AG08396 (cell line): ENCODE measurements around the gene GOLGA3.

Experiments
- DNase-seq: peaks from one replicate; pipeline ENCODE4 v3.0.0; 2012; ENCODE audit warnings: low spot score, mixed read lengths

The GOLGA3 gene

DNA sequence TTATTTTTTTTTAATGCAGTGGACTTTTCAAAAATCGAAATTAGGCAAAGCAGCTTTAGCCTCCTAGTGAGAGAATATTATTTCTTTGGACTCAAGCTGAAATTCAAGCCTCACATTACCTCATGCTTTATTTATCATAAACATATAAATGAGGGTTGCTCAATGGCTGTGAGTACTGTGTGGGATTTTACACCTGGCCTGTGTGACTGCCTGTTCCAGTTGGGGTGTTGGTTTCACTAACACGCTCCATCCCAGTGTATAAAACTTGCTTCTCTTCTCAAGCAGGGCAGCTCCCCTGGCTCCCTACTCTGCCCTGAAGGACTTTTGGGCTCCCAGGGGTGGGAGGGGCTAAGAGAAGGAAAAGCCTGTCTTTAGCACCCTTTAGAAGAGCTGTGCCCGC lies 82.1 kb downstream of the GOLGA3 start:
- no peak for DNase-seq

DNA sequence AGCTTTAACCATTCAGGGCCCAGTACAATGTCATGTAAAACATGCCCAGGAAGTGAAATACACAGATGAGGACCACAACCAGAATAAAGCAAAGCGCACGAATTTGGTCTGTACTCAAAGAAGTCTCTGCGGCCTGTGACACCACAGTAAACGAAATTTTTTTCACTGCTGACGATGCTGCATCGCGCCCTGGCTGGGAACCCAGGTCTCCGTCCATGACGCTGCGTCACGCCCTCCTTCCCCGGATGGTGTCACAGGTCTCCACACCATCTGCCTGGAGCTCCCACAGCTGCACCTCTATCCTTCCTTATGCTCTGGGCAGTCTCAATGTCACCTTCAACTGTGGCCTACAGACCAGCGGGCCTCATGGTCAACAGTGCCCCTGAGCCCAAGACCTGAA lies 84.8 kb downstream of the GOLGA3 start:
- DNase-seq = no peak

DNA sequence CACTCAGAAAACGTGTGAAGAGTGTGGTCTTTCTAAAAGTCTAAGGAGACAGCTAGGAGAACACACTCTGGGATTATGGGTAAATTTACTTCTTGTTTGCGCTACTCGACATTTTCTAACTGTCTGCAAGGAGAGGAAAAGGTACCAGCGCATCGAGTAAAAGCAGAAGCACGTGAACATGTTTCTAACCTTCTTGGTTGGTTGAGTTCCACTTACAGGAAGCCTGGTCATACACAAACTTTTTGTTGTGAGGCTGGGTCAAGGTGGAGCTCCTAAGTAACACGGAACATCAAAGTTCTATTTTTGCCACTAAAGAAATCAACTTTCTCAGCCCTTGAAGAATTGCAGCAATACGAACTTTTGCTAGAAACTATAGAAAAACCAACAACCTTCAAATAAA lies 87.0 kb downstream of the GOLGA3 start:
- DNase-seq = no peak

DNA sequence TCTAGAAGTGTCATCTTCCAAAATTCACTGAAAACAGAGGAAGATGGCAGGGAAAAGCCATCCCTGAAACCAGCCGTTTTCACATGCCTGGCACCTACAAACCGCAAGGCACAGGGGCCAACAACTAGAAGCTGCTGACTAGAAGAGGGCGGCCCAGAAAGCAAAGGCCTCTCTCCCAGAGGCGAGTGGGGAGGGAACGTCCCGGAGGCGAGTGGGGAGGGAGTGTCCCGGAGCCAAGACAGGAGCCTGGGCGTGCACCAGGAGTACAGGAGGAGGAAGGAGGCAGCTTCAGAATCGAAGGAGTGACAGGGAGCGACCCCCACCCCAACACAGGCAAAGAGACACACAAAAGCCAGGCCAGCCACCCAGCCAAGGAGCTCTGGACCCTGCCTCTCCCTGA lies 88.0 kb downstream of the GOLGA3 start:
- DNase-seq = no peak

DNA sequence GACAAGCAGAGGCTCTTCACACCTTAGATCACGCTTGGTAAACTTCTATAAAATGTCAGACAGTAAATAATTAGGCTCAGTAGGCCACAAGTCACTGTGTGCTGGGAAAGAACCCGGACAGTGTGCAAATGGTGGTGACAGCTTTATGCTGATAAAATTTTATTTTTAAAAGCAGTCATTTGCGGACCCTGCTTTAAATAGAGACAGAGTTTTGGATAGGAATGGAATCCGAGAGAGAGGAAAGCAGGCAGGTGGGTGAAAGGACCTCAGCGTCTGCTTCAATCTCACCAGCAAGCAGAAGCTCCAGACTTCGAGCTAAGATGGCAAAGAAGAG lies 88.4 kb downstream of the GOLGA3 start:
- DNase-seq = no peak

DNA sequence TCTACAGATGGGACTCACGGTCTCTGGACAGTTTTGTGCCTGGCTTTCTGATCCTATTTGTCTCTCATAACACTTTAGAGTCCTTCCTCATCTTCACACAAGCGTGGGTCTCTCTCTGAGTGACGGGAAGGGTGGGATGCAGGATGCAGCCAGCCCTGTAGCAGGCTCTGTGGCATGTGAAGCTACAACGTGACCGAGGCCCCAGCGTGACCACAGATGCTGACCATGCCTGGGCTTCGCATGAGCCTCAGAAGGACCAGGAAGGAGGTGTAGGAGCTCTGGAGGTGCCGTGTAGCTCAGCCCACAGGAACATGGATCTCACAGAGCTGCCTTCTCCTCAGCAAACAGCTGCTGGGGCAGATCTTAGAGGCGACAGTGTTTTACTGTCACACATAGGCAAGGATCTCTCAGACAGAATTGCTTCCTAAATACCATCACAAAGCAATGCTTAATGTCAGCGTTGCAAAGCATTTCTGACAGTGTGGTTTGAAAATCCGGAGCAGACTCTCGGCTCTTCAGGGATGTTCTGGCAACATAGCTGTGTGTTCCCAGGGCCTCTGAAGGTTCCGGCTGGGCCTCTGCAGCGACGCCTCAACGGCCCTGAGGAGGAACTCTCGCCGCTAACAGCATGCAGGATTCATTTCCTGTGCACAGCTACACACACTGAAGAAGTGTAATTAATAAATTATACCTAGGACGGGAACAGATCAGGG lies 88.9 kb downstream of the GOLGA3 start:
- DNase-seq = no peak

DNA sequence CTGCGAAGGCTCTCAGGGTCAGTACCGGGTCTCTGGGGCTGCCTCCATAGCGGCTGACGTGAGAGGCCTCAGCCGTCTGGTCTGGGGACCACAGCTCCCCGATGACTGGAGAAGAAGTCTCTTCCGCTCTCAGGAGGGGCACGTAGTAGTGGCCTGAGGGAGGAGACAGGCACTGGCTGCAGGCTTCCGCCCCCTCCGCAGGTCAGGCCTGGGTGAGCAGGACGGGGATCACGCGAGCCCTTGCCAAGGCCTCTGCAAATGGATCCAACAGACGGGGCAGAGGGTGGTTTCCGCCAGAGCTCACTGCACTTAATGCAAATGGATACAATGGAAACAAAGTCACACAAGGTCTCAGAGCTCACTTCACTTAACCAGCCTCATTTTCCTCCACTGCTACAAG lies 91.8 kb downstream of the GOLGA3 start:
- no peak for DNase-seq

DNA sequence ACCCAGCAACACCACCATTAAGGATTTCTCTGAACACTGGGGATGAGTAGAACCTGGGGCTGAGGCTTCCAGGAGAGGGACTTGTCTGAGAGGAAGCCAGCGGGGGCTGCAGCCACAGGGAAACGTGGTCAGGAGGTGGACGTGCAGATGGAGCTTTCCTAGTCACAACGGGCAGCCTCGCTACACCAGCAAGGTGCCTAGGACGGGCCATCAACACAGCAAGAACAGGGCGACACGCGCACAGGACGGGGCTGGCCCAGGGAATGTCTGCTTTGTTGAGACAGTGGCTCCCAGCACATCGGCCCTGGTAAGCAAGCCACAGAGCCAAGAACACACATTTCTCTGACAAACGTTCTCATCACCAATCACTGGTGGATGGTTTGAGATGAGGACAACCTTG lies 92.3 kb downstream of the GOLGA3 start:
- no peak for DNase-seq

DNA sequence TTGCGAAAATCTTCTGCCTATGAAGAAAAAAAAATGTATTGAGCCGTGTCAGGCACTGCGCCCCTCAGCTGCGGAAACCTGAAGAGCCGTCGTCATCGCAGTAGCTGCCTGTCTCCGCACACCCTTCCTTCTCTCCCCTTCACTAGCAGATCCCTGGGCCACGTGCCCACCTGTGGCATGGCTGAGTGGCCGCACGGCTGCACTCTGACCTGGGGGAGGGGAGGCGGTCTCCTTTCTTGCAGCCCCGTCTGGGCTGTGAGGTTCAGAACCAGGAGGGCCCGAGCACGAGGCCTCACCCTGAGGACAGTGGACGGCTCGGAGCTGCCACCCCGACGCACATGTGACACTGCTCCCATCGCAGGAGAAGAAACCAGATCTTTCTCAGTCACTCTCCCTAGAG lies 93.2 kb downstream of the GOLGA3 start:
- no peak for DNase-seq

DNA sequence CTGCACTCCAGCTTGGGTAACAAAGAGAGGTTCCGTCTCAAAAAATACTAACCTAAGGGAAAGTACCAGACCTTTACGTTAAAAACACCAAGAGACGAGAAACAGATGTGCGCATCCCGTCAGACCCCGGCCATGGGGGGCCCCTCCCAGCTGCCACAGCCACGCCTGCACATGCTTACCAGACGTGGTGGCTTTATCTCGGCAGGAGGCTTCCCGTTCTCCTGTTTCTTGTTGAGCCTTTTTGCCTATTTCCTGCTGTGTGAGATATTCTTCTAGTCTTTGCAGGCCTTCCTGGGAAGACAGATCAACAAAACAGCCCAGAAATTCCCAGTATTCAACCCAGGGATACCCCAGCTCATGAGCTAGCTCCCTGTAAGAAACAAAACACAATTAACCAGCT lies 94.5 kb downstream of the GOLGA3 start:
- DNase-seq = no peak

DNA sequence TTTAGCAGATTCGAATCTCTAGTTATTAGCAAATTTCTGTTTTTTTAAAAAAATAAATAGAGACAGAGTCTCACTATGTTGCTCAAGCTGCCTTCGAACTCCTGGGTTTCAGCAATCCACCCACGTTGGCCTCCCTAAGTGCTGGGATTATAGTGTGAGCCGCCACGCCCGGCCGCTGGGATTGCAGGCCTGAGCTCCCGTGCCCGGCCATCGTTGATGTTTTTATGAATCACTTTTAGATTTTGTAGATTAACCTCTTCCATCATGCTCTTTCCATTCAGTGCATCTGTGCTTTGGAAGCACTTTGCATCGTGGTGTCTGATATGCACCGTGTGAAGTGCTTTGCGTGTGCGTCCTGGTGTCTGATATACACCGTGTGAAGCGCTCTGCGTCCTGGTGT lies 97.1 kb downstream of the GOLGA3 start:
- DNase-seq = no peak

DNA sequence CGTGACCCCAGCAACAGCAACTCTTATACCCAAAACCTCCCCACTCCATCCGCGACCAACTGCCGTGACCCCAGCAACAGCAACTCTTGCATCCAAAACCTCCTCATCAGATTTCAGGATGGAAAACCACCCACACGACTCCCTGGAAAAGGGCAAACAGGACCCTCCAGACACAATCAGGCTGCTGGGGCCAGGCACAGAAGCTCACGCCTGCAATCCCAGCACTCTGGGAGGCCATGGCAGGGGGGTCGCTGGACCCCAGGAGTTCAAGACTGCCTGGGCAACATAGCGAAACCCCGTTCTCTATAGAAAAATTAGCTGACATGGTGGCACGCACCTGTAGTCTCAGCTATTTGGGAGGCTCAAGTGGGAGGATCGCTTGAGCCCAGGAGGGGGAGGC lies 98.3 kb downstream of the GOLGA3 start:
- DNase-seq = no peak

DNA sequence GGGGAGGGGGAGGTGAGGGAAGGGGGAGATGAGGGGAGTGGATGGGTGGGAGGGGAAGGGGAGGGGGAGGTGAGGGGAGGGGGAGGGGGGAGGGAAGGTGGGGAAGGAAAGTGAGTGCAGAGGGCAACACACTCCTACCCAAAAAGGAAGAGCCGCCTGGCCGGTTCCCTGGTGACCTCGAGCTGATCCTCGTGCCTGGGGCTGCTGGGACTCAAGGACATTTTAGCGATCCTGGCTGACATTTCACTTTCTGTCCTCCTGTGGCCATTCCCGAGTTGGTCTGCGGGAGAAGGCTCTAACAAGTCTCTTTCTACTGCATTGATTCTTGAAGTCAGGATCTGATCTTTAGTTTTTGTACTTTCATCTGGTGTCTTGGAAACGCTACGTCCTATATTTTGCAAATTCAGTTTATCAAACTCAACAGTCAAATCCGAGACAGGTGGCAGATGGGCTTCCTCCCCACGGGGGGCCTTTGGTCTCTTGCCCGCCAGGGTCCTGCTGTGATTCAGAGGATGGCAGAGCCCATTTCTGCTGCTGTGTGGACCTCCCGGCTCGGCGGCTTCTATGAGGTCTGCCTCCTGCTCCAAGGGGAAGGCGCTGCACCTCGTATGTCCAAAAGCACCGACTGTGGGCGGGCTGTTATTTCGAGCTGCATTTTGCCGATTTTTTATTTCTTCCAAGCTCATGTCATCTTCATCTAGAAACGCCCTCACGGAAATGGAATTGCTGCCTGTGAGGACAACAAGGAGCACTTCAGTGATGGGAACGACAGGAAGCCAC lies 98.9 kb downstream of the GOLGA3 start:
- DNase-seq = no peak

DNA sequence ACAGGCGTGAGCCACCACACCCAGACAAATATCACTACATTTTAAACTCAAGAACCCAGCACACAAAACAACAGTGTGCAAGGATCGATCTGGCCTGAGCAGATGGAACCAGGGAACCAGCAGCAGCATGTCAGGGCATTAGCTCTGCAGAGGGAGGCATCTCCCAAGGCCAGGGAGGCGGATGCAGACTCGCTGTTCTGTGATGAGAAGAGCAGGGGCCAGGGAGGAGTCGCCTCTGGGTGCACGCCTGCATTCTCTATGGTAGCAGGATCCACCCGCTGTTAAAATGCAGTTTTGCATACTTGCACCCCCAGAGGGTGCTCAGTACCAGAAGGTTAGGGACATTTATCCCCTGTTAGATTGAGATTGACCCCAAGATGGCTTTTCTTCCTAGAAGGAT lies 100.2 kb downstream of the GOLGA3 start:
- DNase-seq = no peak

DNA sequence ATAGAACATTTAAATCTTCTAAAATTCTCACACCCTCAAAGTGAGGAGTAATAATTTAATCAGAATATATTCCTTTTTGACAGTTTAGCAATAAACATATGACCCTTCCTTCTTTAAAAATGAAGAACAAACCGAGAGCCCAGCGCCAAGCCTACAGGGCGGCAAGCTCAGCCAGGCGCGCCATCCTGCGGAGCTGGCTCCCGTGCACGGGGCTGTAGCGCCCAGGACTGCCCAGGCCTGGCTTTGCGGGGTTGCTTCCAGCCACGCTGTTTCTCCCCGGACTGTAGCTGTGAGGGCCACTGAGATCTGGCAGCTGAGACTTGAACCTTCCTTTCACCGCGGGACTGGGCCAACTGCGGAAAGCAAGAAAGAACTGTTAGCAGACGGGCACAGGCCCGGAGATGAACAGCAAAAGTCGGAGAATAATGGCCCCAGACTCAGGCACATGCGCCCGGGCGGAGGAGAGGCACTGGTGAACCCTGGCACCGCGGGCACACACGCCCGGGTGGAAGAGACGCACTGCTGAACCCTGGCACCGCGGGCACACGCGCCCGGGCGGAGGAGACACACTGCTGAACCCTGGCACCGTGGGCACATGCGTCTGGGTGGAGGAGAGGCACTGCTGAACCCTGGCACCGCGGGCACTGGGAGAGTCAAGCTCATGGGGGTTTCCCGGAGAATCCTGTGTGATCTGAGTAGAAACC lies 101.4 kb downstream of the GOLGA3 start:
- no peak for DNase-seq

DNA sequence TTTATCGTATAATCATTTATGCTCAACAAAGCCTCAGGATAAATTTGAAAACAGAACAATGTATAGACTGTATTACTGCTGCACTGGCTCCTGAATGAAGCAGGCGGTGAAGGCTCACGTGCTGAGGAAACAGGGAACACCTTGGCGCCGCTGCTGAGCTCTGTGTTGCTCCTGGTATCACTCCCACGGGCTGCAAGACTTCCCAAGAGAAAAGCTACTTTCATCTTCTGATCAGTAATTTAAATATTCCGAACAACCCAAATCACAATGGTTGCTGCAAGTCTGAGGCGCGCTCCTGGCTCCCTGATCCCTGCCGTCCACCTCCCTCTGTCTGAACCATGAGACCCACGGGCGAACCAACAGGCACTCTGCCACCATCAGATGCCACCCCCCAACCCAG lies 102.3 kb downstream of the GOLGA3 start:
- no peak for DNase-seq

DNA sequence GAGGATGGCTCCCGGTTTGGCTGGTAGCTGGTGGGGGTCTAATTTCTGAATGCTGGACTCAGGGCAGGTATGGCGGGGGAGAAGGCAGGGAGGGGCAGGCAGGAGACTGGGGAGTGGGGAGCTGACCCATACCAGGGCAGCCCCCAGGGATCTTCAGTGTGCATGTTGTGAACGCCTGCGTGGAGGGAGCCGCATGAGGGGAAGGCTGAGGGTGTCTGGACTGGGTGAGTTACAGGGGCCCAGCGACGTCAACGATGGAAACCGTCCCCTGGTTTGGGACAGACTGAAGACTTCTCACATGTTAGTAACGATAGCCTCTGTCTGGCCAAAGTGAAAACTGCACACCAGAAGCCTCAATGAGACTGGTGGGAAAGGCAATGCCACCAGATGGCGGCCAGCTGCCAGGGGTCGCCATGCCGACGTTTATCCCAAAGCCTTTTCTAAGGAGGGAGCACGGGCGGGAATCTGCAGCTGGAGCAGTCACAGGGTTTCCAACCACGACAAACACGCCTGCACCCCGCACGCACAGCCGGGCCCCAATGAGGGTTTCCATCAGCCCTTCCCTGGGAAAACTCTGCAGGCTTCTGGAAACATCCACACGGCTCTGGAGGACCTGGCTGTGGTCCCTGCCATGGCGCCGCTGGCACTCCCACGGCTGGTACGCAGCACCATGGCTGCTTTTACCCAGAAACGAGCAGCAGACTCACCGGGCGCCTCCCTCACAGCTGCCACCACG lies 104.0 kb downstream of the GOLGA3 start:
- no peak for DNase-seq

DNA sequence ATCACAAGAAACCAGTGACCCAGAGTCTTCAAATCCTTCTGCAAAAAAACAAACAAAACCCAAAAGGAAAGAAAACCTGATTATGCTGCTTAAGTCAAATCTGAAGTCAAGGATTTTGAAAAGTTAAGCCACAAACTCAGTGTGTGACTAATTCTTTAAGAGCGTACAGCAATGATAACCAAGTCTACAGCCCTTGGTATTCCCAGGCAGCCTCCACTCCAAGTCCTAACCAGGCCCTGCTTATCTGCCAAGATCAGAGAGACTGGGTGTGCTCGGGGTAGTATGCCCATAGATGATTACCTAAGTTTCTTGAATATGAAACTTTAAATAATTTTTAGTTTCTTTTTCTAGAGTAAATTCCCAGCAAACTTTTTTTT lies 104.9 kb downstream of the GOLGA3 start:
- no peak for DNase-seq

DNA sequence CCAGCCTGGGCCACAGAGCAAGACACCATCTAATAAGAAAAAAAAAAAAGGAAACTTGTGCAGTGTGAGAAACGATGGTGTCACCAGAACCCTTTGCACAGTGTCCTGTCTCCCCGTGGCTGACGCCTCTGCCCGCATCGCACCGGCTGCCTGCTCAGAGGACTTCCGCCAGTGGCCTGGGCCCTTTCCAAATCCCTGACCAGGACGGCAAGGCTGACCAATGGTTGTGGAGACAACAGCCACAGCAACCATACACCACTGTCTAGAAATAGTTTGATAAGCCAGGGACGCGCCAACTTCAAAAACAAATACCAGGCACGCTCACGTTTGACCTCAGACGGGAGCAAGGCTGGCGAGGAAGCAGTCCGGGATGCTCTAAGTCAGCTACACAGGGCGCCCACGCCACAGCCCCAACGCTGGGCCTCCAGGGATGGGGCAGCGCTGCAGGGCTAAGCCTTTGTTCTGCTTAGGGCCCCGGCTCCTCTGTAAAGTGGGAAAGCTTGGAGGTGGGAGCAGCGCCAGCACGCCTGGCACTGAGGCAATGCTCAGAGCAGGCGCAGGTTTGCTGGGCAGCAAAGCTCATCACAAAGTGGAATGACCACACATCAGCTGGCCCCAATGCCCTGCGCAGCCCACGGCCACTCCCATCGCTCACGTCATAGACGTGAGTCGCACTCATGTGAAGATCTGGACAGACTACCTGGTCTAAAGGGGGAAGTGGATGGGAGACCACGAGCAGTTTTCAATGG lies 105.5 kb downstream of the GOLGA3 start:
- no peak for DNase-seq

DNA sequence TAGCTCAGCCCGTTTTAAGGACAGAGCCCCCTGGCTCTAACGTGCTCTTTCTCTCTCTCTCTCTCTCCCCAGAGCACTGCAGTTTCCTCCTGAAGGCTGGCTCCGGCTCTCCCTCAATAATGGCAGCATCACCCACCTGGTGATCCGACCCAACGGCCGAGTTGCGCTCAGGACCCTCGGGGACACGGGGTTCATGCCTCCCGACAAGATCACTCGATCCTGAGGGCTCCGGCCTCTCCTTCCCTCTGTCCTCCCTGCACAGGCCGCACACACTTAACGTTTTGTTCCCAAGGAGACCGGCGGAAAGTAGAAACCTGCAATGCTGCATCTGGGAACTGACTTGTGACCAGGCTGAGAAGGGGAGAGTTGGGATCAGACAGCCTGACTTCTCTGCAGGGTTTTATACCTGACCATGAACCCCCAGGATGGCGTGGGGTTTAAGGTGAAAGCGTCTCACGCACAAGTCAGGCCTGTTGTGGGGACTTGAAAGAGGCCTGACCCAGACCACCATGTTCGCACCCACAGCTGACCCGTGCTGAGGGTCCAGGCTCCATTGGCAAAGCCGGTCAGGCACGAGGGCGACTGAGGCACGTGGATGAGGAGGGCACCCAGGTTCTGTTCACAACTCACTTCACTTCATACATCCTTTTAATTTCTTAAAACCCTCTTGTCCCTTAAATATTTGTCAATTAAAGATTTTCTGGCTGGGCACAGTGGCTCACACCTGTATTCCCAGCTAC lies 107.9 kb downstream of the GOLGA3 start:
- DNase-seq = no peak

DNA sequence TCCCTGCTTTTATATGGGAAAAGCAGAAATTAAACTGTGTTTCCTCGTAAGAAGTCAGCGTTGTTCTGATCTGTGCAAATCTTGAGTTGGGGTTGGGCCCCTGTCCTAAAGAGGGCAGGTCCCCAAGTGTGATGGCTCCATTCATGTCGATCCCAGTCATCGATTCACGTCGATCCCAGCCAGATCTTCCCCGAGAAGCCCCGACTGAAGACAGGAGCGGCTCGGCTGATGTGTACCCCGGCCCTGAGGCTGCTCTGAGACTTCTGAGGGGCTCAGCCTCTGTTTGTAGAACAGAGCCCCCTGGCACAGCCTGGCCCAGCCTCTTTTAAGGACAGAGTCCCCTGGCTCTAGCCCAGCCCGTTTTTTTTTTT lies 108.7 kb downstream of the GOLGA3 start:
- no peak for DNase-seq
